GM21619 (cell line): ENCODE data around the gene CDKN2D.

Experiments used
- ATAC-seq: cut with Tn5 transposase; IDR thresholded peaks from one replicate; pipeline ENCODE4 v1.9.1; 2021; ENCODE audit not compliant: unreplicated experiment

Gene CDKN2D

DNA sequence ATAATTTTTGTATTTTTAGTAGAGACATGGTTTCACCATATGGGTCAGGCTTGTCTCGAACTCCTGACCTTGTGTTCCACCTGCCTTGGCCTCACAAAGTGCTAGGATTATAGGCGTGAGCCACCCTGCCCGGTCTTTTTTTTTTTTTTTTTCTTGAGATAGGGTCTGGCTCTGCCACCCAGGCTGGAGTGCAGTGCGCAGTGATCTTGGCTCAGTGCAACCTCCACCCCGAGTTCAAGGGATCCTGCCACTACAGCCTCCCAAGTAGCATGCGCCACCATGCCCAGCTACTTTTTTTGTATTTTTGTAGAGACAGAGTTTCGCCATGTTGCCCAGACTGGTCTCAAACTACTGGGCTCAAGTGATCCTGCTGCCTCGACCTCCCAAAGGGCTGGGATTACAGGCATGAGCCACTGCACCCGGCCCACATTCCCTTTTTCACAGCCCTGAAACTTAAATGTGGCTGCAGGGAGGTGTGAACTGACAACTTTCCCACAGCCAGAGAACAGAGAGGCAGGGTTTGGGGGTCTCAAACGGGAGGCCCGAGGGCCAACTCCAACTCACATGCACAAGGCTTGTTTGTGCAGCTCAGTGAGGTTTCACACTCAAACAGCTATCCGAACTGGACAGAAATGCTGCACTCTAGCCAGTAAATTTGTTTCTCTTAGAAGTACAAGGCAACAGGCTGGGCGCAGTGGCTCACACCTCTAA, 47.2 kb downstream of the CDKN2D start:
- no peak for ATAC-seq

DNA sequence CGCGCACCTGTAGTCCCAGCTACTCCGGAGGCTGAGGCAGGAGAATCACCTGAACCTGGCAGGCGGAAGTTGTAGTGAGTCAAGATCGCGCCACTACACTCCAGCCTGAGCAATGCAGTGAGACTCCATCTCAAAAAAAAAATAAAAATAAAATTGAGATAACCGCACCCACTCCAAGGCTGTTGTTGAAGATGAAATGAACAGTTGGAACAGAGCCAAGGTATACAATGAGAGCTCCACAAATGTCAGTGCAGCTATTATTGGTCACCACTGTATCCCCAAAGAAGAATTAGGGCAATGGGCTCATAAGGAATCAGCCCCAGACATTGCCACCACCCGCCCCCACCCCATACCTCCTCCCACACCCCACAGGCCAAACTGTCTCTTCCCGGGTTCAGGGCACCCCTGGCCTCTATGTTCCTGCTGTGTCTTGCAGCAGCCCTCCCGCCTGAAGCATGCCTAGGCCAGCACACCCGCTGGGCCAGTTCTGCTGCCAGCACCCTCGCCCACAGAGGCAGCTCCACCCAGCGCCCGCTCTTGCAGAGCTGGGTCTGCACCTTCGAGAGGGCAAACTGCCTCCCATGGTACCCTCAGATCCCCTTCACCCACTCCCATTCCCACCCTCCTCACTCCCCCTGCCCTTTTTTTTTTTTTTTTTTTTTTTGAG, 48.0 kb downstream of the CDKN2D start:
- ATAC-seq: no peak

DNA sequence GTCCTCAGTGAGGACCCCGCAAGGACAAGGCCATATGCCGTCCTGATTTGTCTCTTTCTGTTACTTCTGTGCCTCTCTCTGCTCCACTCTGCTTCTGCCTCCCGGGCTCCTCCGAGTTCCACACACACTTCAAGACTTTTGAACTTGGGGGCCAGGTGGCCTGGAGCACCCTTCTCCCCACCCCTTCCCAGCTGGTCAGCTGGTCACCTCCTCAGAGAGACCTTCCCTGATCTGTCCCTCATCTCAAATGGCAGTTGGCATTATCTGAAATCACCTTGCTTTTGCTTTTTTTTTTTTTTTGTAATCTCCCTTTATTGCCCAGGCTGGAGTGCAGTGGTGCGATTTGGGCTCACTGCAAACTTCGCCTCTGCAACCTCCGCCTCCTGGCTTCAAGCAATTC, 49.4 kb downstream of the CDKN2D start:
- no peak for ATAC-seq

DNA sequence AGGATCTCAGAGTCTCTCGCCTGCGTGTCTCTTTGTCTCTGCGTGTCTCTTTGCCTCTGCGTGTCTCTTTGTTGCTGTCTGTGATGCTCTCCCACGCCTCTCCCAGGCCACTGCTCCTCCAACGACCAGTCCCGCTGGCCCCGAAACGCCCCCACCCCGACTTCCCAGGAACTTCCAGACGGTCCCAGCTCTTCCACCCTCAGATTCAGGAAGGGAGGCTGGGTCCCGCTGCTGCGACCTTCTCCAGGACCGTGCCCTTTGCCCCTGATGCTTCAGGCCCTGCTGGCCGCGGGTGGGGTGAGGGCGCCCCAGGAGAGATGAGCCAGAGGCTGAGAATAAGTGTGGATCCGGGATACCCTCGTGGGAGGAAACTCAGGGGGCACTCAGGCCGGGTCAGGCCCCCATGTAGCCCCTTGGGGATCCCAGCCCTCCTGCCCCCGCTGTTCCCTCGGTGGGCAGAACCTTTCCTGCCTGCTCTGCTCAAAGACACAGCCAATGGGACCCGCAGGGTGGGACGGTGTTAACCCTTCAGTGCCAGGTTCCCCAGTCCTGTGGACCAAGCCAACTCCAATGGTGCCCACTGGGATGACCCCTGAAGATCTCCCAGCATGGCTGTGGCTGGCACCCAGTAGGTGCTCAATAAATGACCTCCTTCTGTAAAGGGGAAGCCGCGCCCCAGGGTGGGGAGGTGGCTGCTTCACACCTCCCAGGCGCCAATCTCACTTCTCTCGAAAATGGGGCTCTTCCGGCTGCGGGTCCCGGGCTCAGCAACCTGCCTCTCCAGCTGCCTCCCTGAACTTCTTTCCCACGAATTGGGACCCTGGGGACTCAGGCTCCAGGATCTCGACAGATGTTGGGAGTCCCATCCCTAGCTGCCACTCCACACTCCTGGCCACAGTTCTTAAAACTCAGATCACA, 50.1 kb downstream of the CDKN2D start:
- no peak for ATAC-seq

DNA sequence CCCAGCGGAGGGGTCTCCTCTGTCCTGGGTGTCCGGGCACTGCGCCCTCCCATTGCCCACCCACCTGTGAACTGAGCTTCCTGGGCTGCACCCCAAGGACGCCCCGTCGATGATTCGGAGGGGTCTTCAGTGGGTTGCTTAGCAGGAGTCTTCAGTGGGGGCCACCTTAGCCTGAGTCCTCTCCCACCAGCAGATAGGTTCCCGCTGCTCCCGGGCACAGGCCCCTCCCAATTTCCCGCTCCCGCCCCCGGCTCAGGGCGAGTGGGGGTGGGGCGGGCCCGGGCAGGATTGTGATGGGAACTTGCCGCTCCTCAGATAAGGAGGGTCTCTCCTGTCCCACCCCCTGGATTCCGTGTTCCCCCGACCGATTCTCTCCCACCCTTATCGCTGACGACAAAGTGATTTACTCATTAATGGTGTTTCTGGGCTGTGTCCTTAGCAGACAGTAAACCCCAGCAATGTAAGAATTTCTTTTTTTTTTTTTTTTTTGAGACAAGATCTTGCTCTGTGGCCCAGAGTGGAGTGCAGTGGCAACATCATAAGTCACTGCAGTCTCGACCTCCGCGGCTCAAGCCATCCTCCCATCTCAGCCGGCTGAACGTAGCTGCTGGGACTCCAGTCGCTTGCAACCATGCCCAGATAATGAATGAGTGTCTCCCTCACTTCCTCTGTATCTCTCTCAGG, 50.9 kb downstream of the CDKN2D start:
- no peak for ATAC-seq

DNA sequence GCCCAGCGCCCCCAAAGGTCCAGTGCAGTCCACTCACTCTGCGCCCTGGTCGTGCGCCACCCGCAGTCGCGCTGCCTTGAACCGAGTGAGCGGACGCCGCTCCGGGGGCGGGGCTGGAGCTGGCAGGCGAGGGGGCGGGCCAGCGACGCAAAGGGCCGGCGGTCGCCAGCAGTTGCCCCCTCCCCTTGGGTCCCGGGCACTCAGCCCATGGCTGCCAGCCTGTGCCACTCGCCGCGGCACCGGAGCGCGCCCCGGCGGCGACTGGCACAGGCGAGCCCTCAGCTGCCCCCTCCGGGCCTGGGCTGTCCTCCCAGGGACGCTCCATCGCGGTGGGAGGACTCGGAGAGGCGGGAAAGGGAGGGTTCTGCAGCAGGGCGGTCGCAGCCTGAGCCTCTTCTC, 51.4 kb downstream of the CDKN2D start, which contains the start of gene S1PR5:
S1PR5 (minus strand) TSS at position 87 of the 399 bp plus-strand sequence. CDS start 2,436 bp downstream, outside the sequence.
- no peak for ATAC-seq

DNA sequence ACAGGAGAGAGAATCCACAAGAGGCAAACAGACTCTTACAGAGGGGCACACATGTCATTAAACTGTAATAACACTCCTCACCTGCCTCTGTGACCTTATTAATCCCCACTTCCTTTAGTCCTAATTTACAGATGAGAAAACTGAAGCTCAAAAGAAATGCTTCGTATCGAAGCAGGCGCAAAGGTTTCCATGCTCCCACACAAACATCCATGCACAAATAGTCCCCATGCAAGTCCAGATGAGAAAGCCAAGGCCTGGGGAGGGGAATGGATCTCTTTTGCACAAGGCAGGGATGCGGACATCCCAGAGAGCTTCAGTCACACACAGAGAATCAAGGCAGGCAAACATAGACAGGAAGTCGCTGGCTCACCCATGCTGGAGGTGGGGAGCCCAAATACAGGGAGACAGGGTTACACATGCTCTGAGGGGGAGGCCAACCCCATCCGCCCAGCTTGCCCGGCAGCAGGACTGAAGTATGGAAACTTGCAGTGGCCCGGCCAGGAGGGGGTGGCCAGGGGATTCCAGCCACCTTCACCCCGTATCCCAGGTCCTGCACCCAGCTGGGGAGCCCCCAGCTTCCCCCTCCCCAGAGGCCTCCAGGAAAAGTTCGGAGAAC, 52.0 kb downstream of the CDKN2D start:
- no peak for ATAC-seq
